SK-N-MC (cell line): Measurements from ENCODE around the gene SLCO1B1.

ENCODE experiments used
- EZH2 ChIP-seq: fragments of 200-600 bp; sonication (generic); IDR thresholded peaks from one replicate; pipeline ENCODE4 v1.6.1; 2017; ENCODE audit warnings: antibody characterized with exemption
- FOXP2 ChIP-seq: optimal IDR thresholded peaks from 2 replicates; pipeline ENCODE3; 2011; ENCODE audit warnings: mild to moderate bottlenecking, moderate library complexity; ENCODE audit not compliant: insufficient read depth; ENCODE audit errors: extremely low read length, control extremely low read depth
- POLR2AphosphoS5 ChIP-seq: IDR thresholded peaks from 2 replicates; pipeline ENCODE4 v1.6.1; 2012; ENCODE audit warnings: mild to moderate bottlenecking, low read depth, low read length, borderline replicate concordance

GRCh38 chr12:21248679-21249078 lies 117.7 kb downstream of the SLCO1B1 start:
- no peak for TF ChIP-seq POLR2AphosphoS5
- no peak for TF ChIP-seq EZH2
- TF ChIP-seq FOXP2, result no peak
